ENCODE measurements around the gene IPO4. TPM values are rescaled to one million over a fixed set of nuclear protein-coding genes. Genes with fewer than 3 reads are reported as not detected.
A peak's percentile ranks its signal among the peaks of the same experiment; 100 is the strongest.

The IPO4 gene
- total and polyA plus RNA-seq, 10 of the 15 experiments (the other 5 are each of a cell fraction or from before 2014, with no cell fraction given), result 7.8 to 139 (median 37.6) TPM

DNA sequence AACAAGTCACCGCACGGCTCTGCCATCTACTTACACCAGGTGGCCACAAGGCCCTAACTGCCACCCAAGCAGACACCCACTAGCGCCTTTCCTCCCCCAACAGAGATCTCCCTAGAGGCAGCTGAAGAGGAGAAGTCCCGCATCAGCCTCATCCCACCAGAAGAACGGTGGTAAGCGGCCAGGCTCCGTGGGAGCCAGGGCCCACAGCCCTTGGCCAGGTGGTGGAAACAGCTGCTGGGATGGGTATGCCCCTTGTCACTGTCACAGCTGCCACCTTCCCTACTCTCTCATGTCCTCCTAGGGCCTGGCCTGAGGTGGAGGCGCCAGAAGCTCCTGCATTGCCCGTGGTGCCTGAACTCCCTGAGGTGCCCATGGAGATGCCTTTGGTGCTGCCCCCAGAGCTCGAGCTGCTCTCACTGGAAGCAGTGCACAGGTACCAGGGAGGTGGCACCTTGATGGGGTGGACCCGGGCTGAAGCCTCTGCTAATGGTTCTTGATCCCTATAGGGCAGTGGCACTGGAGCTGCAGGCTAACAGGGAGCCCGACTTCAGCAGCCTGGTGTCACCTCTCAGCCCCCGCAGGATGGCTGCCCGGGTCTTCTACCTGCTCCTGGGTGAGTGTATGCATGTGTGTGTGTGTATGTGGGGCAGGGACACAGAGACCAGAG is 9.2 kb downstream of the IPO4 start:
- Histone ChIP-seq H4K20me1 (ENCODE audit: control insufficient read depth, insufficient read depth) (no peaks in the 10 kb centered on the region), H2AFZ (ENCODE audit: control insufficient read depth, low read depth, low read length) (no peak overlapping the region), H3K4me3 (no peak overlapping the region), H3K4me1 (ENCODE audit: control insufficient read depth, insufficient read depth, low read length) (no peaks in the 10 kb centered on the region), H3K27me3 (replicated peaks in 1 of 2; ENCODE audit: control insufficient read depth in 2 of 2, insufficient read depth in 2 of 2, low read length in 1 of 2) (no peaks in the 10 kb centered on the region), H3K9ac (ENCODE audit: control insufficient read depth, insufficient read depth, low read length) (no peak overlapping the region), H3K79me2 (ENCODE audit: control insufficient read depth, insufficient read depth, low read length) (no peaks in the 10 kb centered on the region), H3K36me3 (ENCODE audit: control insufficient read depth in 2 of 2, insufficient read depth in 2 of 2, low read length in 1 of 2) (peaks cover 13 to 47% of the 10 kb centered on the region in 2 experiments; a peak in 3 of 4 replicates), H3K9me3 (replicated peaks; ENCODE audit: control insufficient read depth, insufficient read depth, low read length) (no peaks in the 10 kb centered on the region), H3K4me2 (ENCODE audit: control insufficient read depth, insufficient read depth) (no peak overlapping the region), H3K27ac (ENCODE audit: control insufficient read depth, insufficient read depth) (no peak overlapping the region)
- ChIA-PET CTCF (interaction anchor here (0.6 to 0.9 kb wide), 2 partner anchors 36 to 129 kb away, joined by 3 read pairs; partner anchors contain the start of genes CIDEB and MDP1), POLR2A (interaction anchor here (1.1 to 1.4 kb wide), 3 partner anchors 15 to 38 kb away, joined by 3 to 4 read pairs (median 3); partner anchors contain the start of gene EMC9), SMC1A (ENCODE audit: uncharacterized antibody, unreplicated experiment) (no interaction called here), RAD21 (ENCODE audit: unreplicated experiment) (no interaction called here)
- DNase-seq (ENCODE audit: low read depth, low spot score) (no peak), FAIRE-seq (no peak), ATAC-seq (peak; percentile 9)
- in situ Hi-C loops (cut with MboI), result no loop called here
- TF ChIP-seq NFIC (IDR thresholded peaks at IDR 0.05; ENCODE audit: low read depth, low read length), result no peak
- no peak for TF ChIP-seq SIN3A (IDR thresholded peaks at IDR 0.05; ENCODE audit: low read depth, low read length)
- no peak for TF ChIP-seq TCF12 (IDR thresholded peaks at IDR 0.05; ENCODE audit: low read depth, low read length)
- TF ChIP-seq, protein P1, sequence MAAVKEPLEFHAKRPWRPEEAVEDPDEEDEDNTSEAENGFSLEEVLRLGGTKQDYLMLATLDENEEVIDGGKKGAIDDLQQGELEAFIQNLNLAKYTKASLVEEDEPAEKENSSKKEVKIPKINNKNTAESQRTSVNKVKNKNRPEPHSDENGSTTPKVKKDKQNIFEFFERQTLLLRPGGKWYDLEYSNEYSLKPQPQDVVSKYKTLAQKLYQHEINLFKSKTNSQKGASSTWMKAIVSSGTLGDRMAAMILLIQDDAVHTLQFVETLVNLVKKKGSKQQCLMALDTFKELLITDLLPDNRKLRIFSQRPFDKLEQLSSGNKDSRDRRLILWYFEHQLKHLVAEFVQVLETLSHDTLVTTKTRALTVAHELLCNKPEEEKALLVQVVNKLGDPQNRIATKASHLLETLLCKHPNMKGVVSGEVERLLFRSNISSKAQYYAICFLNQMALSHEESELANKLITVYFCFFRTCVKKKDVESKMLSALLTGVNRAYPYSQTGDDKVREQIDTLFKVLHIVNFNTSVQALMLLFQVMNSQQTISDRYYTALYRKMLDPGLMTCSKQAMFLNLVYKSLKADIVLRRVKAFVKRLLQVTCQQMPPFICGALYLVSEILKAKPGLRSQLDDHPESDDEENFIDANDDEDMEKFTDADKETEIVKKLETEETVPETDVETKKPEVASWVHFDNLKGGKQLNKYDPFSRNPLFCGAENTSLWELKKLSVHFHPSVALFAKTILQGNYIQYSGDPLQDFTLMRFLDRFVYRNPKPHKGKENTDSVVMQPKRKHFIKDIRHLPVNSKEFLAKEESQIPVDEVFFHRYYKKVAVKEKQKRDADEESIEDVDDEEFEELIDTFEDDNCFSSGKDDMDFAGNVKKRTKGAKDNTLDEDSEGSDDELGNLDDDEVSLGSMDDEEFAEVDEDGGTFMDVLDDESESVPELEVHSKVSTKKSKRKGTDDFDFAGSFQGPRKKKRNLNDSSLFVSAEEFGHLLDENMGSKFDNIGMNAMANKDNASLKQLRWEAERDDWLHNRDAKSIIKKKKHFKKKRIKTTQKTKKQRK (IDR thresholded peaks at IDR 0.05; ENCODE audit: low read depth, low read length), result no peak
- TF ChIP-seq RUNX3 (IDR thresholded peaks at IDR 0.05; ENCODE audit: low read length), result no peak
- TF ChIP-seq NRF1 (conservative IDR thresholded peaks at IDR 0.05; ENCODE audit: low read depth, low read length), result no peak
- TF ChIP-seq SREBF2 (IDR thresholded peaks at IDR 0.05; ENCODE audit: low read length), result no peak
- TF ChIP-seq POLR2A (IDR thresholded peaks at IDR 0.05; ENCODE audit: low read depth, low read length), result peak; percentile 73
- TF ChIP-seq TCF7 (IDR thresholded peaks at IDR 0.05; ENCODE audit: borderline replicate concordance), result no peak
- no peak for TF ChIP-seq JUND (IDR thresholded peaks at IDR 0.05; ENCODE audit: low read depth, low read length)
- TF ChIP-seq, protein P2, sequence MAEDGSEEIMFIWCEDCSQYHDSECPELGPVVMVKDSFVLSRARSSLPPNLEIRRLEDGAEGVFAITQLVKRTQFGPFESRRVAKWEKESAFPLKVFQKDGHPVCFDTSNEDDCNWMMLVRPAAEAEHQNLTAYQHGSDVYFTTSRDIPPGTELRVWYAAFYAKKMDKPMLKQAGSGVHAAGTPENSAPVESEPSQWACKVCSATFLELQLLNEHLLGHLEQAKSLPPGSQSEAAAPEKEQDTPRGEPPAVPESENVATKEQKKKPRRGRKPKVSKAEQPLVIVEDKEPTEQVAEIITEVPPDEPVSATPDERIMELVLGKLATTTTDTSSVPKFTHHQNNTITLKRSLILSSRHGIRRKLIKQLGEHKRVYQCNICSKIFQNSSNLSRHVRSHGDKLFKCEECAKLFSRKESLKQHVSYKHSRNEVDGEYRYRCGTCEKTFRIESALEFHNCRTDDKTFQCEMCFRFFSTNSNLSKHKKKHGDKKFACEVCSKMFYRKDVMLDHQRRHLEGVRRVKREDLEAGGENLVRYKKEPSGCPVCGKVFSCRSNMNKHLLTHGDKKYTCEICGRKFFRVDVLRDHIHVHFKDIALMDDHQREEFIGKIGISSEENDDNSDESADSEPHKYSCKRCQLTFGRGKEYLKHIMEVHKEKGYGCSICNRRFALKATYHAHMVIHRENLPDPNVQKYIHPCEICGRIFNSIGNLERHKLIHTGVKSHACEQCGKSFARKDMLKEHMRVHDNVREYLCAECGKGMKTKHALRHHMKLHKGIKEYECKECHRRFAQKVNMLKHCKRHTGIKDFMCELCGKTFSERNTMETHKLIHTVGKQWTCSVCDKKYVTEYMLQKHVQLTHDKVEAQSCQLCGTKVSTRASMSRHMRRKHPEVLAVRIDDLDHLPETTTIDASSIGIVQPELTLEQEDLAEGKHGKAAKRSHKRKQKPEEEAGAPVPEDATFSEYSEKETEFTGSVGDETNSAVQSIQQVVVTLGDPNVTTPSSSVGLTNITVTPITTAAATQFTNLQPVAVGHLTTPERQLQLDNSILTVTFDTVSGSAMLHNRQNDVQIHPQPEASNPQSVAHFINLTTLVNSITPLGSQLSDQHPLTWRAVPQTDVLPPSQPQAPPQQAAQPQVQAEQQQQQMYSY (CRISPR knock-in tag; IDR thresholded peaks at IDR 0.05), result no peak
- TF ChIP-seq, protein P3, sequence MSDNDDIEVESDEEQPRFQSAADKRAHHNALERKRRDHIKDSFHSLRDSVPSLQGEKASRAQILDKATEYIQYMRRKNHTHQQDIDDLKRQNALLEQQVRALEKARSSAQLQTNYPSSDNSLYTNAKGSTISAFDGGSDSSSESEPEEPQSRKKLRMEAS (IDR thresholded peaks at IDR 0.05; ENCODE audit: low read depth, low read length), result no peak
- TF ChIP-seq POLR2AphosphoS5 (IDR thresholded peaks at IDR 0.05; ENCODE audit: low read length), result peak; percentile 70; the same call in 1 of the 2 replicates
- no peak for TF ChIP-seq BMI1 (IDR thresholded peaks at IDR 0.05; ENCODE audit: borderline replicate concordance)
- no TSS peak for BruUV-seq (replicated peaks)
- intact Hi-C loops (cut with micrococcal nuclease; ENCODE audit: unreplicated experiment), result no loop called here
- WGBS (ENCODE audit: insufficient coverage, insufficient replicate concordance, low lambda C conversion rate, missing lambda C conversion rate), result 71% methylated on average over 14 of the region's 14 CpGs

Measured in GM12878 (cell line).